SK-N-SH treated with all-trans-retinoic acid at 6 μM for 48 hours (cell line): ENCODE measurements around the gene OSBPL9.

Experiments
- ATAC-seq: fragments of 200-7000 bp; cut with Tn5 transposase; 3 replicates; pipeline ENCODE4 v1.9.1; 2020; ENCODE audit warnings: mild to moderate bottlenecking, moderate library complexity
- ARNTL ChIP-seq: fragments of 450-650 bp; formaldehyde crosslinking; IDR thresholded peaks from 2 replicates; pipeline ENCODE4 v1.5.0; 2020; ENCODE audit warnings: low read depth, mild to moderate bottlenecking, moderate library complexity, borderline replicate concordance
- BACH2 ChIP-seq: fragments of 250-450 bp; sonication (Bioruptor Pico); IDR thresholded peaks from 2 replicates; pipeline ENCODE4 v1.9.0; 2021; ENCODE audit warnings: mild to moderate bottlenecking, borderline replicate concordance
- CREB5 ChIP-seq: fragments of 250-450 bp; sonication (Bioruptor Pico); IDR thresholded peaks from 2 replicates; pipeline ENCODE4 v1.5.1; 2020; ENCODE audit warnings: low read depth, mild to moderate bottlenecking, moderate library complexity
- CSDC2 ChIP-seq: fragments of 250-450 bp; sonication (Bioruptor Pico); IDR thresholded peaks from 2 replicates; pipeline ENCODE4 v1.5.0; 2020; ENCODE audit warnings: mild to moderate bottlenecking, moderate library complexity
- ESRRG ChIP-seq: fragments of 250-450 bp; sonication (Bioruptor Pico); IDR thresholded peaks from 2 replicates; pipeline ENCODE4 v1.6.1; 2021; ENCODE audit warnings: mild to moderate bottlenecking
- GLIS3 ChIP-seq: fragments of 250-450 bp; sonication (Bioruptor Pico); IDR thresholded peaks from 2 replicates; pipeline ENCODE4 v1.5.0; 2020; ENCODE audit warnings: mild to moderate bottlenecking, moderate library complexity
- ISL1 ChIP-seq: fragments of 250-450 bp; sonication (Bioruptor Pico); IDR thresholded peaks from 2 replicates; pipeline ENCODE4 v2.1.2; 2022; ENCODE audit warnings: mild to moderate bottlenecking, moderate library complexity
- OSR1 ChIP-seq: fragments of 250-450 bp; sonication (Bioruptor Pico); IDR thresholded peaks from 2 replicates; pipeline ENCODE4 v1.8.0; 2022; ENCODE audit warnings: moderate library complexity, mild to moderate bottlenecking, inconsistent platforms
- POU6F1 ChIP-seq: fragments of 250-450 bp; sonication (Bioruptor Pico); IDR thresholded peaks from 2 replicates; pipeline ENCODE4 v1.8.0; 2021; ENCODE audit warnings: low read depth, mild to moderate bottlenecking, moderate library complexity, borderline replicate concordance
- PPARA ChIP-seq: fragments of 250-450 bp; sonication (Bioruptor Pico); IDR thresholded peaks from 2 replicates; pipeline ENCODE4 v1.5.0; 2020; ENCODE audit warnings: mild to moderate bottlenecking, borderline replicate concordance
- RARB ChIP-seq: fragments of 250-450 bp; sonication (Bioruptor Pico); IDR thresholded peaks from 2 replicates; pipeline ENCODE4 v1.8.0; 2021; ENCODE audit warnings: mild to moderate bottlenecking, moderate library complexity
- SNAI2 ChIP-seq: fragments of 250-450 bp; sonication (Bioruptor Pico); IDR thresholded peaks from 2 replicates; pipeline ENCODE4 v1.5.0; 2020; ENCODE audit warnings: mild to moderate bottlenecking, moderate library complexity
- TCF4 ChIP-seq: fragments of 250-450 bp; sonication (Bioruptor Pico); IDR thresholded peaks from 2 replicates; pipeline ENCODE4 v1.8.0; 2021; ENCODE audit warnings: mild to moderate bottlenecking, moderate library complexity, borderline replicate concordance
- TOX ChIP-seq: fragments of 250-450 bp; sonication (Bioruptor Pico); IDR thresholded peaks from 2 replicates; pipeline ENCODE4 v1.8.0; 2021; ENCODE audit warnings: mild to moderate bottlenecking, moderate library complexity, borderline replicate concordance
- TSHZ2 ChIP-seq: fragments of 250-450 bp; sonication (Bioruptor Pico); IDR thresholded peaks from 2 replicates; pipeline ENCODE4 v1.5.0; 2020; ENCODE audit warnings: mild to moderate bottlenecking, moderate library complexity
- ZFP3 ChIP-seq: fragments of 250-450 bp; sonication (Bioruptor Pico); IDR thresholded peaks from 2 replicates; pipeline ENCODE4 v1.5.0; 2020; ENCODE audit warnings: mild to moderate bottlenecking, moderate library complexity
- ZFP30 ChIP-seq: fragments of 450-650 bp; formaldehyde crosslinking; IDR thresholded peaks from 2 replicates; pipeline ENCODE4 v1.5.0; 2022; ENCODE audit warnings: mild to moderate bottlenecking, moderate library complexity
- ZNF565 ChIP-seq: fragments of 450-650 bp; formaldehyde crosslinking; conservative IDR thresholded peaks from 2 replicates; pipeline ENCODE4 v1.5.0; 2020; ENCODE audit warnings: low read depth, mild to moderate bottlenecking, moderate library complexity
- ZNF70 ChIP-seq: fragments of 450-650 bp; formaldehyde crosslinking; IDR thresholded peaks from 2 replicates; pipeline ENCODE4 v1.5.0; 2020; ENCODE audit warnings: mild to moderate bottlenecking, moderate library complexity
- ZNF8 ChIP-seq: fragments of 450-650 bp; formaldehyde crosslinking; IDR thresholded peaks from 2 replicates; pipeline ENCODE4 v1.5.0; 2020; ENCODE audit warnings: mild to moderate bottlenecking, moderate library complexity

The OSBPL9 gene

GRCh38 chr1:51628715-51629590 is 12.1 kb downstream of the OSBPL9 start:
- no peak for ATAC-seq
- TF ChIP-seq ZNF565 (no peak), ISL1 (CRISPR knock-in tag) (peak; percentile 29; the same call in 1 of the 2 replicates)

DNA sequence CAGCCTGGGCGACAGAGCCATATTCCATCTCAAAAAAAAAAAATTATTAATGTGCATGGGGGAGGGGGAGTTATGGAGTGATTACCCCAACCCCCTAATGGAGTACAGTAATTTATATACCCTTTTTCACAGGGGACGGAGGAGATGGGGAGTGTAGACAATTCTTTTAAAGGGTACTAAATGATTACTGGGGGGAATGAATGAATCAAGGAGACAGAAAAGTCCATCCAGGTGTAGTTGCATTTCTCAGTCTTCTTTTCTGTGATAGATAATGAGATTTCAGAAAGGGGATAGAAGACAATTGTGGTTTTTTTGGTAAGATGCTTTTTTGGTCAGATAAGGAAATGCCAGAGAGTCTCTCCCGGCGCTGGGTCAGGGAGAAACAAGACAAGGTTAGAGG is 13.0 kb downstream of the OSBPL9 start:
- ATAC-seq = no peak

GRCh38 chr1:51630393-51630792 is 13.5 kb downstream of the OSBPL9 start:
- no peak for ATAC-seq
- TF ChIP-seq CSDC2 (no peak), OSR1 (CRISPR knock-in tag) (no peak), RARB (no peak), ZFP3 (CRISPR knock-in tag) (no peak), ESRRG (CRISPR knock-in tag) (no peak), ISL1 (CRISPR knock-in tag) (no peak), TSHZ2 (CRISPR knock-in tag) (no peak), ZNF8 (CRISPR knock-in tag) (no peak), GLIS3 (CRISPR knock-in tag) (no peak), ARNTL (no peak), TCF4 (CRISPR knock-in tag) (no peak), TOX (CRISPR knock-in tag) (no peak)

More for the DNA sequence above, 13.0 kb downstream of the OSBPL9 start:
- no peak for TF ChIP-seq ZFP30 (CRISPR knock-in tag)
- TF ChIP-seq RARB = no peak
- no peak for TF ChIP-seq BACH2 (CRISPR knock-in tag)
- TF ChIP-seq POU6F1 = no peak
- TF ChIP-seq TSHZ2 (CRISPR knock-in tag) = no peak
- TF ChIP-seq ARNTL = no peak

GRCh38 chr1:51630922-51631321 is 14.0 kb downstream of the OSBPL9 start:
- ATAC-seq = no peak
- TF ChIP-seq CSDC2 (no peak), SNAI2 (no peak), POU6F1 (no peak), ZNF70 (no peak), ZNF8 (CRISPR knock-in tag) (no peak), ISL1 (CRISPR knock-in tag) (no peak), ZNF565 (no peak), BACH2 (CRISPR knock-in tag) (no peak), GLIS3 (CRISPR knock-in tag) (no peak), ZFP30 (CRISPR knock-in tag) (no peak), ARNTL (no peak), OSR1 (CRISPR knock-in tag) (no peak), PPARA (CRISPR knock-in tag) (no peak), CREB5 (CRISPR knock-in tag) (no peak)
